ENCODE data around the gene TAAR9. TPM values are rescaled to one million over a fixed set of nuclear protein-coding genes. Genes with fewer than 3 reads are reported as not detected.

TAAR9 gene
- total RNA-seq, 2 experiments from 2014 or later = not detected

- no peaks in the 10 kb centered on the region for H3K27me3 Mint-ChIP-seq
- ChIA-PET POLR2A (no interaction called here), CTCF (no interaction called here)
- no peak overlapping the region for H3K27ac Mint-ChIP-seq
- intact Hi-C loops (cut with DNase I, micrococcal nuclease) = no loop called here
- H3K4me1 Mint-ChIP-seq = peaks cover 33% of the 10 kb centered on the region
- H3K36me3 Mint-ChIP-seq (ENCODE audit: low read depth) = peaks cover 30% of the 10 kb centered on the region
- ATAC-seq (no peak), DNase-seq (no peak)
- H3K4me3 Mint-ChIP-seq = no peak overlapping the region
- H3K9me3 Mint-ChIP-seq (ENCODE audit: low read depth) = no peaks in the 10 kb centered on the region
Measured at GRCh38 chr6:132504757-132505156, 33.3 kb upstream of the TAAR9 start.

DNA sequence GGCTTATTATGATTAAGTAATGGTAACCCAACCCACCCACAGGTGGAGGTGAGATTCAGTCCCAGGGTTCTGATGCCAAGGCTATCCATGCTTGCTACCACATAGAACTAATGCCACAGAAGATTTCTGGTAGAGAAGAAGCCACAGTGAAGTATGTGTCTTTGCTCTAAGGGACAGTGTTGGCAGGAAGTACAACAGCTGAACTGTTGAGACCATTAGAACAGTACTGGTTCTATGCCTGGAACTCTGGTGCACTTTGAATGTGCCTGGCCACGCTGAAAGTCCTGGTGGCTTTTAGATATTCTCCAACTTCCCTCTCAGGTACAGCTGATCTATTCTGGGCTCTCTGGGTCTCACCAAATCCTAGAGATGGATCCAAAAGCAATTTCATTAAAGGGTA is 32.9 kb upstream of the TAAR9 start:
- ChIA-PET CTCF (no interaction called here), POLR2A (no interaction called here)
- peaks cover 29% of the 10 kb centered on the region for H3K4me1 Mint-ChIP-seq
- no peaks in the 10 kb centered on the region for H3K27me3 Mint-ChIP-seq
- no peak overlapping the region for H3K27ac Mint-ChIP-seq
- no peak for DNase-seq
- intact Hi-C loops (cut with DNase I, micrococcal nuclease) = no loop called here
- H3K4me3 Mint-ChIP-seq = no peak overlapping the region
- H3K9me3 Mint-ChIP-seq (ENCODE audit: low read depth) = no peaks in the 10 kb centered on the region
- no peak for ATAC-seq
- peaks cover 26% of the 10 kb centered on the region for H3K36me3 Mint-ChIP-seq (ENCODE audit: low read depth)

DNA sequence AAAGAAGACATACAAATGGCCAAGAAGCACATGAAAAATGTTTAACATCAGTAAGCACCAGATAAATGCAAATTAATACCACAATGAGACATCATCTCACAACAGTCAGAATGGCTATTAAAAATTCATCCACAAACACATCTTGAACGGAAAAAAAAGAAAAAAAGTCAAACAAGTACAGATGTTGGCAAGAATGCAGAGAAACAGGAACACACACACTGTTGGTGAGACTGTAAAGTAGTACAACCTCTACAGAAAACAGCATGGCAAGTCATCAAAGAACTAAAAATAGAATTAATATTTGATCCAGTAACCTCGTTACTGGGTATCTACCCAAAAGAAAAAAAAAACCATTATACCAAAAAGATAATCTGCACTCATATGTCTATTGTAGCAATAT is 31.6 kb upstream of the TAAR9 start:
- Mint-ChIP-seq H3K9me3 (ENCODE audit: low read depth) (no peaks in the 10 kb centered on the region), H3K4me3 (no peak overlapping the region), H3K27ac (no peak overlapping the region), H3K27me3 (no peaks in the 10 kb centered on the region), H3K36me3 (ENCODE audit: low read depth) (peaks cover 20% of the 10 kb centered on the region), H3K4me1 (peaks cover 36% of the 10 kb centered on the region)
- ATAC-seq = no peak
- CTCF ChIA-PET = no interaction called here
- POLR2A ChIA-PET = no interaction called here
- intact Hi-C loops (cut with DNase I, micrococcal nuclease) = no loop called here
- no peak for DNase-seq

GRCh38 chr6:132506869-132507808 is 30.9 kb upstream of the TAAR9 start:
- H3K9me3 Mint-ChIP-seq (ENCODE audit: low read depth) = no peaks in the 10 kb centered on the region
- intact Hi-C loops (cut with DNase I, micrococcal nuclease) = no loop called here
- ATAC-seq (no peak), DNase-seq (no peak)
- ChIA-PET POLR2A (no interaction called here), CTCF (interaction anchor here (1.6 kb wide), 1 partner anchor 21 kb away, joined by 3 read pairs; no protein-coding TSS in a partner anchor)
- no peaks in the 10 kb centered on the region for H3K27me3 Mint-ChIP-seq
- no peak overlapping the region for H3K4me3 Mint-ChIP-seq
- H3K36me3 Mint-ChIP-seq (ENCODE audit: low read depth) = peaks cover 14% of the 10 kb centered on the region
- no peak overlapping the region for H3K27ac Mint-ChIP-seq
- peaks cover 41% of the 10 kb centered on the region for H3K4me1 Mint-ChIP-seq

DNA sequence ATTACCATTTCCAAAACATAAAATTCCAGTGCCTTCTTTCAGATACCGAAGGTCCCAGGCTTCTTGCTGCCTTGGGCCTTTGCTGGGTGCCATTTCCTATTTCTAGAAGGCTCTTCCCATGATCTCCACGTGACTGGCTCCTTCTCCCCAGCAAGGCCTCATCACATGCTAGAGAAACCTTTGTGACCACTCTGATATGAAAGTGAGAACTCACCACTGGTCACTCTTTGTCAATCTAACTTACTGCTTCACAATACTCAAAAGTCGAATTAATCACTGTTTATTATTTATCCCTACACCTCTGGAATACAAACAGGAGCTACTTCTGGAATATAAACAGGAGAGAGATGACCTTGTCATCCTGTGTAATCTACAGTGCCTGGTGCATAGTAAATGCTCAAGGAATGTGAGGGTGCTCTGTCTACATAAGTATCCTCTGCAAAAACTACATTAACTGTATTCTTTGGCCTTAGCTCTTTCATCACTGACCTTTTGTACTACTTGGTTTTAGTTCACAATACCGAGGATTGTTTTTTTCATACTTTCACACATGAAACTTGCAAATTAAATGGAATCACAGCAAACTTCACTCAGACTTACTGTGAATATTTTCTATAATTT is 26.8 kb upstream of the TAAR9 start:
- no peak for DNase-seq
- ChIA-PET CTCF (interaction anchor here (1.5 kb wide), 1 partner anchor 19 kb away, joined by 4 read pairs; no protein-coding TSS in a partner anchor), POLR2A (no interaction called here)
- intact Hi-C loops (cut with DNase I, micrococcal nuclease) = loop anchor here (5.0 to 10.0 kb wide), 3 partner anchors 253 to 301 kb away; partner anchors contain the start of genes RPS12 (in 1 of the 2) and SLC18B1 (in 1 of the 2)
- ATAC-seq = no peak
- no peaks in the 10 kb centered on the region for H3K9me3 Mint-ChIP-seq (ENCODE audit: low read depth)
- H3K4me3 Mint-ChIP-seq = no peak overlapping the region
- H3K36me3 Mint-ChIP-seq (ENCODE audit: low read depth) = peaks cover 11% of the 10 kb centered on the region
- no peaks in the 10 kb centered on the region for H3K27me3 Mint-ChIP-seq
- H3K4me1 Mint-ChIP-seq = peaks cover 39% of the 10 kb centered on the region
- no peak overlapping the region for H3K27ac Mint-ChIP-seq

DNA sequence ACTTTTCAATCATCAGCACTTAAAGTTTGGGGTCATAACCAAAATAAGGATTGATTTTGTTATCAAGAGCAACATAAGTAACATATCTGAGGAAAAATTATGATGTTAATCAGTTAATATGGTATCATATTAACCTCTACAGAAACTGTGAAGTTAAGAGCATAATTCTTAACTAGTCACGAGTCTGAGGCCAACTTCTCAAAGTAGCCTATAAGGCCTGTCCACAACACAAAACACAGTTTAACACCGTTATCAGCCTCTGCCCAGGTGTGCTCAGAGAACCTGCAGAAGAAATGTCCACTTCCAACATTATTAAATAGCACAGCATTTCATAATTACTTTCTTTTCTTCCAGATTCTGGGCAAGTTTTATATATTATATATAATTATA is 26.3 kb upstream of the TAAR9 start:
- ChIA-PET POLR2A (no interaction called here), CTCF (interaction anchor here (1.5 kb wide), 1 partner anchor 19 kb away, joined by 4 read pairs; no protein-coding TSS in a partner anchor)
- H3K27ac Mint-ChIP-seq = no peak overlapping the region
- peaks cover 34% of the 10 kb centered on the region for H3K4me1 Mint-ChIP-seq
- no peaks in the 10 kb centered on the region for H3K27me3 Mint-ChIP-seq
- DNase-seq (no peak), ATAC-seq (no peak)
- H3K36me3 Mint-ChIP-seq (ENCODE audit: low read depth) = peaks cover 11% of the 10 kb centered on the region
- no peaks in the 10 kb centered on the region for H3K9me3 Mint-ChIP-seq (ENCODE audit: low read depth)
- intact Hi-C loops (cut with DNase I, micrococcal nuclease) = loop anchor here (5.0 to 10.0 kb wide), 3 partner anchors 253 to 300 kb away; partner anchors contain the start of genes RPS12 (in 1 of the 2) and SLC18B1 (in 1 of the 2)
- H3K4me3 Mint-ChIP-seq = peak overlapping the region; percentile 79

- no peaks in the 10 kb centered on the region for H3K27me3 Mint-ChIP-seq
- intact Hi-C loops (cut with DNase I, micrococcal nuclease) = loop anchor here (5.0 to 10.0 kb wide), 3 partner anchors 253 to 300 kb away; partner anchors contain the start of genes RPS12 (in 1 of the 2) and SLC18B1 (in 1 of the 2)
- POLR2A ChIA-PET = interaction anchor here (0.6 to 1.1 kb wide), 2 partner anchors 232 to 302 kb away, joined by 3 to 8 read pairs; partner anchors contain the start of gene RPS12
- peak overlapping the region; percentile 79 for H3K4me3 Mint-ChIP-seq
- no peak overlapping the region for H3K27ac Mint-ChIP-seq
- DNase-seq (no peak), ATAC-seq (no peak)
- H3K4me1 Mint-ChIP-seq = peaks cover 33% of the 10 kb centered on the region
- no peaks in the 10 kb centered on the region for H3K9me3 Mint-ChIP-seq (ENCODE audit: low read depth)
- H3K36me3 Mint-ChIP-seq (ENCODE audit: low read depth) = peaks cover 11% of the 10 kb centered on the region
- CTCF ChIA-PET = interaction anchor here (0.8 to 1.4 kb wide), 5 partner anchors 14 to 251 kb away, joined by 4 to 8 read pairs (median 4); no protein-coding TSS in a partner anchor
Measured at GRCh38 chr6:132512342-132512637, 25.8 kb upstream of the TAAR9 start.

GRCh38 chr6:132512638-132513632 is 25.1 kb upstream of the TAAR9 start, which contains the start of gene STX7:
Gene STX7, minus strand, starts transcription at chr6:132513116. Its CDS starts 9,586 bp downstream, at chr6:132503530.
- ChIA-PET CTCF (interaction anchor here (0.6 to 1.7 kb wide), 10 partner anchors 13 to 1011 kb away, joined by 3 to 11 read pairs (median 4); partner anchors contain the start of gene SLC18B1), POLR2A (interaction anchor here (0.6 to 1.1 kb wide), 3 partner anchors 233 to 302 kb away, joined by 3 to 8 read pairs (median 3); partner anchors contain the start of genes RPS12 and SLC18B1)
- ATAC-seq = peak; percentile 97
- Mint-ChIP-seq H3K27ac (peak within 1 kb of the TSS; percentile 85), H3K36me3 (ENCODE audit: low read depth) (peaks cover 7% of the 10 kb centered on the region), H3K27me3 (no peaks in the 10 kb centered on the region), H3K4me1 (peaks cover 30% of the 10 kb centered on the region), H3K4me3 (peak within 1 kb of the TSS; percentile 88), H3K9me3 (ENCODE audit: low read depth) (no peaks in the 10 kb centered on the region)
- intact Hi-C loops (cut with DNase I, micrococcal nuclease) = loop anchor here (1.0 to 10.0 kb wide), 4 partner anchors 252 to 301 kb away; partner anchors contain the start of genes RPS12 (in 2 of the 2) and SLC18B1 (in 1 of the 2)
- peak; percentile 90 for DNase-seq

GRCh38 chr6:132513831-132514545 is 24.1 kb upstream of the TAAR9 start:
- no peak for ATAC-seq
- no peaks in the 10 kb centered on the region for H3K36me3 Mint-ChIP-seq (ENCODE audit: low read depth)
- H3K27ac Mint-ChIP-seq = no peak overlapping the region
- no peaks in the 10 kb centered on the region for H3K9me3 Mint-ChIP-seq (ENCODE audit: low read depth)
- DNase-seq = no peak
- H3K4me1 Mint-ChIP-seq = peaks cover 24% of the 10 kb centered on the region
- CTCF ChIA-PET = interaction anchor here (1.3 to 1.7 kb wide), 3 partner anchors 12 to 19 kb away, joined by 5 to 11 read pairs (median 5); no protein-coding TSS in a partner anchor
- H3K4me3 Mint-ChIP-seq = peak overlapping the region; percentile 88
- no peaks in the 10 kb centered on the region for H3K27me3 Mint-ChIP-seq
- POLR2A ChIA-PET = no interaction called here
- intact Hi-C loops (cut with DNase I, micrococcal nuclease) = loop anchor here (1.0 to 10.0 kb wide), 4 partner anchors 251 to 300 kb away; partner anchors contain the start of genes RPS12 (in 2 of the 2) and SLC18B1 (in 1 of the 2)

DNA sequence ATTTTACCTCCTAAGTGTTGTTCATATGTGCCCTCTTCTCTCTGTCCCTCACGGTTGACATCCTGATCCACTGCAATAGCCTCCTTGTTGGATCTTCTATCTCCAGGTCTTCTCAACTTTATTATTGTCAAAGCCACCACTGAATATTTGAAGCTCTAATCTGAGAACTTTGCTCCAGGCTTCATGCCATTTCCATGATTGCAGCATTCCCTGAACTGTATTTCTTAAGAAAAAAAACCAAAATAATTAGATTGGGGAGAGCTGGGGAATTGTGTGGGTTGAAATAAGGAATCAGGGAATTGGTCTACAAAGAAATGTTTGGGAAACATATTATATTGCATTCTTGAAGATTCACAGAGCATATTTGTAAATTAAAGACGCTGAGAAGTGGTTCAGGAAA is 22.7 kb upstream of the TAAR9 start:
- no peaks in the 10 kb centered on the region for H3K36me3 Mint-ChIP-seq (ENCODE audit: low read depth)
- no peak overlapping the region for H3K27ac Mint-ChIP-seq
- intact Hi-C loops (cut with DNase I, micrococcal nuclease) = loop anchor here in 1 of 2 experiments (10.0 kb wide), 1 partner anchor 249 kb away; no protein-coding TSS in a partner anchor
- no peaks in the 10 kb centered on the region for H3K9me3 Mint-ChIP-seq (ENCODE audit: low read depth)
- POLR2A ChIA-PET = no interaction called here
- CTCF ChIA-PET = interaction anchor here (0.7 to 3.6 kb wide), 5 partner anchors 9 to 309 kb away, joined by 3 to 13 read pairs (median 3); no protein-coding TSS in a partner anchor
- no peak overlapping the region for H3K4me3 Mint-ChIP-seq
- ATAC-seq (no peak), DNase-seq (no peak)
- no peaks in the 10 kb centered on the region for H3K27me3 Mint-ChIP-seq
- H3K4me1 Mint-ChIP-seq = peaks cover 24% of the 10 kb centered on the region

Data from activated CD4-positive, alpha-beta T cell treated with anti-CD3 and anti-CD28 coated beads for 36 hours (primary cell).